DOHH2 (cell line): ENCODE data around the gene S100A16.

Source experiments
- EZH2phosphoT487 ChIP-seq: fragments of 200-600 bp; sonication (generic); IDR thresholded peaks from 2 replicates; pipeline ENCODE4 v1.6.1; 2017; ENCODE audit warnings: borderline replicate concordance, mild to moderate bottlenecking, antibody characterized with exemption, low read length, moderate library complexity, mixed read lengths
- TF ChIP-seq, protein P1 (sequence below): fragments of 200-600 bp; sonication (generic); IDR thresholded peaks from one replicate; pipeline ENCODE4 v1.5.1; 2014; ENCODE audit warnings: antibody characterized with exemption, mild to moderate bottlenecking, low read depth, low read length; ENCODE audit not compliant: poor library complexity, severe bottlenecking

DNA sequence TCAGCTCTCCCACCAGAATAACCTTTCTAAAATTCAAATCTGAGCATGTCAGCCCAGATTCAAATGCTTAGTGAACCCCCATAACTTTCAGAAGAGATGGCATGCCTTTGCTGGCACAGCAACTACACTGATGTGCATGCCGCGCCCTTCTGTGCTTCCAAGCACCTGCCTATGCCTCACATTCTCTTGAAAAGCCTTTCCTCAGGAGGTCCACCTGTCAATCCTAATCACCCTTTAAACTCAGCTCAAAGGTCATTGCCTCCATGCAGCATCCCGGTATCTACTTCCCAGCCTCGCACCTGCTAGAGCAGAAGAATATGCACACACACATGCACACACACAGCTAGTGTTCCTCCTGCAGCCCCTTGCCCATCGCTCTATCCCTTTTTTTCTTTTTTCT lies 42.1 kb downstream of the S100A16 start:
- TF ChIP-seq, protein P1, sequence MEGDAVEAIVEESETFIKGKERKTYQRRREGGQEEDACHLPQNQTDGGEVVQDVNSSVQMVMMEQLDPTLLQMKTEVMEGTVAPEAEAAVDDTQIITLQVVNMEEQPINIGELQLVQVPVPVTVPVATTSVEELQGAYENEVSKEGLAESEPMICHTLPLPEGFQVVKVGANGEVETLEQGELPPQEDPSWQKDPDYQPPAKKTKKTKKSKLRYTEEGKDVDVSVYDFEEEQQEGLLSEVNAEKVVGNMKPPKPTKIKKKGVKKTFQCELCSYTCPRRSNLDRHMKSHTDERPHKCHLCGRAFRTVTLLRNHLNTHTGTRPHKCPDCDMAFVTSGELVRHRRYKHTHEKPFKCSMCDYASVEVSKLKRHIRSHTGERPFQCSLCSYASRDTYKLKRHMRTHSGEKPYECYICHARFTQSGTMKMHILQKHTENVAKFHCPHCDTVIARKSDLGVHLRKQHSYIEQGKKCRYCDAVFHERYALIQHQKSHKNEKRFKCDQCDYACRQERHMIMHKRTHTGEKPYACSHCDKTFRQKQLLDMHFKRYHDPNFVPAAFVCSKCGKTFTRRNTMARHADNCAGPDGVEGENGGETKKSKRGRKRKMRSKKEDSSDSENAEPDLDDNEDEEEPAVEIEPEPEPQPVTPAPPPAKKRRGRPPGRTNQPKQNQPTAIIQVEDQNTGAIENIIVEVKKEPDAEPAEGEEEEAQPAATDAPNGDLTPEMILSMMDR, result no peak
- TF ChIP-seq EZH2phosphoT487, result no peak
